GM12865 (cell line): ENCODE measurements around the gene BLID.

Experiments
- DNase-seq: peaks from one replicate; pipeline ENCODE4 v3.0.0; 2010; ENCODE audit warnings: low read depth
- H3K4me3 ChIP-seq: 2 replicates; pipeline ENCODE4 v1.5.1; 2011; ENCODE audit warnings: mild to moderate bottlenecking, low read depth, low read length, control low read depth
- CTCF ChIP-seq: IDR thresholded peaks from 2 replicates; pipeline ENCODE4 v1.5.1; 2011; ENCODE audit warnings: low read length, control low read depth, low read depth, inconsistent platforms; ENCODE audit not compliant: insufficient read depth; ENCODE audit errors: missing control alignments

BLID gene

DNA sequence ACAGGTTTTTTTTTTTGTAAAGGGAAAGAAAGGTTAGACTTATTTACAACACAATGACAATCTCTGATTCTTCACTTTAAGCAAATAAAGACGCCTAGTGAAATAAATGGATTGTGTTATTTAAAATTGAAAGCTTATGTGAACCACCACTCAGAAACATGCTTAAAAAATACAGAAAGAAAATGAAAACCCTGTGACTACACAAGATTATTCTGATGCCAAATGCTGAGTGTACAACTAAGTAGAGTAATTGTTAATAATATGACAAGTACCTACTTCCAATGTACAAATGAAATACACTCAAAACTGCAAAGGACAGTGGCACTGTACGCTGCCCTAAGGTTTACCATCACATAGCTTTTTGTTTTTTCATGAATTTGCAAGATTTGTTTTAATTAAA lies 1.0 kb downstream of the BLID start:
- no peak overlapping the region for H3K4me3 ChIP-seq
- no peak for DNase-seq
- no peak for TF ChIP-seq CTCF

DNA sequence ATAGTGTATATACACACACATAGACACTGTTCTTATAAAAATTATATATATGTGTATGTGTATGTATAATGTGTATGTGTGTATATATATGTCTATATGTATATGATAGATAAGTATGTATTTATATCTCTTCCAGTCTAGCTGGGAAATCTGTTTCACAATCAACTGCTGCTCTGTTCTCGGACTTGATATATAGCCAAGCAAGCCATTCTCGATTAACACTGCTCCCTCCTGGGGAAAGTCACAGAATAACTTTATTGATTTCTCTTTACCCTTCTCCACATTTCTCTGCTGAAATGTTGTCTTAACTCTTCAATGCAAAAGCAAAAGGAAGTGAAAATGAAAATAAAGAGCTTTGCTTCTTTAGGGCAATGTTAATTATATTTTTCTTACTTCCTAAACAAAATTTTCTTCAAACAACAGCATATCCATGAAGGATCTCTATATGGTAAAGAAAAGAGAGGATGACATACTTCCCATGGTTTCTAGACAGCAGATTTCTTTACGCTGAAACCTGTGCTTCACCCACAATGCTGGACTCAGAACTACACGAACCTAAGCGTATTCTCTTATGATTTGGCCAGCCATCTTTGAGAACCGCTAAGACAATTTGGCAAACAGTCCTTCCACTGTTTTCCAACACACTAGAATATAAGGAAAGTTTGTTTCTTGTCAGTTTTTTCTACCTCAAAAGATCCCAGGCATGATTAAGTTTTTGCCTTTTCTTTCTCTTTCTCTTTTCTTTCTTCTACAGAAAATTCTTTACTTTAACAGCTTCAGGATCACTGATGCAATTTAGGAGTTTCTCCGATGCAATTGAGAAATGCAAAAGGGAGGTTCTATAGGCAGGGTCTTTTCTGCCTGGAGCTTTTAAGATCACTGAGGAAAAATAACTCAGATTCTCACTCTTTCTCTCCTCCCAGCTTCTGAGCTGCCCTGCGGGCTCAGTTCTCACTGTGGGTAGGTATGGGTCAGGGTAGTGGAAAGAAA lies 1.9 kb downstream of the BLID start:
- peak overlapping the region; percentile 24 for H3K4me3 ChIP-seq
- no peak for TF ChIP-seq CTCF
- DNase-seq: no peak

GRCh38 chr11:122112470-122113365 lies 3.3 kb downstream of the BLID start:
- no peak overlapping the region for H3K4me3 ChIP-seq
- DNase-seq: no peak

GRCh38 chr11:122109932-122110331 lies 6.1 kb downstream of the BLID start:
- H3K4me3 ChIP-seq: no peak overlapping the region
- no peak for TF ChIP-seq CTCF
- DNase-seq: no peak

More at GRCh38 chr11:122112470-122113365, 3.3 kb downstream of the BLID start:
- no peak for TF ChIP-seq CTCF

DNA sequence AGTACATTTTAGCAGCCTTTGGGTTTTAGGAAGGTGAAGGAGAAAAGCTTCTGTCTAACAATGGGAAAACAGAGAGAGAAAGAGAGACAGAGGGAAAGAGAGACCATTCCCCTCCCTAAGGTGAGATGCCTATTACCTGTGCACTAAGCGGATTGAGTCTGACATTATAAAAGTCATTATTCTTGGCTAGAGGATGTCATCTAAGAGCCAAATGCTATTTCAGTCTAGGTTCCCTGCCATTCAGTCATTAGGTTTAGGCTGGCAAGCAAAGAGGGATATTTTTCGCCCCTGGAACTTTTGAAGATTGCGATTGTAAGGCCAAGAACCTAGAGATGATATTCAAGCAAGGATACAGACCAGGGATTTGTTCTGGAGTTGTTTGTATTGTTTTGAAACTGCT lies 7.2 kb downstream of the BLID start:
- no peak for TF ChIP-seq CTCF
- no peak overlapping the region for H3K4me3 ChIP-seq
- no peak for DNase-seq

DNA sequence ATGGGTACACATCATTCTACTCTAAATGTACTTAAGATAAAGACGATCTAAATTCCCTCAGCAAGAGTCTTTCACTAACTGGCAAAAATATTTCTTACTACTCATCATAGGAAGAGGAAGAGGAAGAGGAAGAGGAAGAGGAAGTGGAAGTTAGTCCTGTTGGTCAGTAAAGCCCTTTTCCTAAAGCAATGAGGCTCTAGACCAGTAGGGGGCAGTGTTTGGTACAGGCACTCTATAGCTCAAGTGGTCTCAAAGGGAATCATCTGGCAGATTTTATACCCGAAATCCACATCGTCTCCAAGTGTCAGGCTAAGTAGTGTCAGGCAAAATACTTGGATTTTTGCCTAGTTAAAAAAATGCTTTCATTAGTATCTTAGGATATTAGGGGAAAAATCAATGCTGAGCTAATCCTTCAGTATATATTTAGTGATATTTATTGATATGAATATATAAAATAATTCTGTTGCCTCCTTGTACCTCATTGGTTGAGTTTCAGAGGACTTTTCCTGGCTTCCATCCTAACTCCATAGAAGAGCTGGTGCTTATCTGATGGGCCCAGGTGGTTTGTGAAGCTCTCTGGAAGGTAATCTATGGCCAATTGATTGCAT lies 7.7 kb downstream of the BLID start:
- H3K4me3 ChIP-seq: no peak overlapping the region
- DNase-seq: peak; percentile 54
- TF ChIP-seq CTCF: peak; percentile 60
